IMR-90 (cell line): ENCODE measurements around the gene KLHL29. TPM values are rescaled to one million over a fixed set of nuclear protein-coding genes. Genes with fewer than 3 reads are reported as not detected.

ENCODE experiments used
- ATAC-seq: fragments of 200-7000 bp; cut with Tn5 transposase; 2 replicates; pipeline ENCODE4 v1.9.1; 2020; ENCODE audit warnings: low read depth, mild to moderate bottlenecking, moderate library complexity
- BruUV-seq: library from RNA; stranded (reverse); fragments of 400-500 nt; replicated peaks from 2 replicates; lab custom pipeline; 2021; lab: Mats Ljungman, UMichigan
- CTCF ChIA-PET: fragments of 300-600 bp; formaldehyde crosslinking; extraction: SDS; loops from one replicate; lab custom pipeline; 2021; ENCODE audit warnings: antibody characterized with exemption; lab: Yijun Ruan, JAX
- POLR2A ChIA-PET: fragments of 300-600 bp; sonication (Branson Sonifier 250); formaldehyde crosslinking; loops from one replicate; lab custom pipeline; 2022; ENCODE audit warnings: antibody characterized with exemption; ENCODE audit not compliant: unreplicated experiment; lab: Charles Lee
- DNase-seq: peaks from one replicate; pipeline ENCODE4 v3.0.0; 2013
- H2AFZ ChIP-seq: replicated peaks from 2 replicates; pipeline ENCODE3; 2013; ENCODE audit warnings: low read length, mild to moderate bottlenecking; ENCODE audit not compliant: poor library complexity
- H2AK5ac ChIP-seq: 2 replicates; pipeline ENCODE4 v1.6.1; 2013; ENCODE audit warnings: low read depth, low read length, inconsistent platforms
- H2AK9ac ChIP-seq: replicated peaks from 2 replicates; pipeline ENCODE3; 2013; ENCODE audit warnings: mild to moderate bottlenecking, low read depth, low read length, moderate library complexity; ENCODE audit not compliant: poor library complexity
- H2BK120ac ChIP-seq: 2 replicates; pipeline ENCODE4 v1.6.1; 2013; ENCODE audit warnings: low read depth, low read length, inconsistent platforms
- H2BK15ac ChIP-seq: 3 replicates; pipeline ENCODE4 v1.6.1; 2013; ENCODE audit warnings: low read depth, low read length, inconsistent platforms
- H2BK20ac ChIP-seq: 2 replicates; pipeline ENCODE4 v1.6.1; 2013; ENCODE audit warnings: low read depth, mild to moderate bottlenecking, inconsistent platforms, low read length, moderate library complexity
- H2BK5ac ChIP-seq: 2 replicates; pipeline ENCODE4 v1.6.1; 2013; ENCODE audit warnings: mild to moderate bottlenecking, low read depth, low read length, inconsistent platforms; ENCODE audit not compliant: poor library complexity, severe bottlenecking
- H3K14ac ChIP-seq: replicated peaks from 2 replicates; pipeline ENCODE4 v1.6.1; 2013; ENCODE audit warnings: low read depth, low read length, inconsistent platforms
- H3K18ac ChIP-seq: 2 replicates; pipeline ENCODE4 v1.6.1; 2013; ENCODE audit warnings: low read depth, low read length, control low read depth
- H3K23ac ChIP-seq: 2 replicates; pipeline ENCODE4 v1.6.1; 2013; ENCODE audit warnings: low read depth, low read length, inconsistent platforms
- H3K27ac ChIP-seq: 2 replicates; pipeline ENCODE4 v1.5.1; 2013; ENCODE audit warnings: mild to moderate bottlenecking, control low read depth, low read length; ENCODE audit not compliant: insufficient read depth
- H3K27me3 ChIP-seq: 2 replicates; pipeline ENCODE4 v1.6.1; 2013; ENCODE audit warnings: low read length; ENCODE audit not compliant: control insufficient read depth, insufficient read depth
- H3K36me3 ChIP-seq: 2 replicates; pipeline ENCODE4 v1.6.1; 2013; ENCODE audit warnings: low read length, mixed read lengths; ENCODE audit not compliant: control insufficient read depth, insufficient read depth
- H3K4ac ChIP-seq: 2 replicates; pipeline ENCODE4 v1.6.1; 2013; ENCODE audit warnings: low read depth, low read length, inconsistent platforms
- H3K4me1 ChIP-seq: 2 replicates; pipeline ENCODE4 v1.6.1; 2013; ENCODE audit warnings: low read length, mixed read lengths; ENCODE audit not compliant: control insufficient read depth, insufficient read depth
- H3K4me2 ChIP-seq: 2 replicates; pipeline ENCODE4 v1.6.1; 2013; ENCODE audit warnings: low read depth, mild to moderate bottlenecking, control low read depth, low read length, moderate library complexity
- H3K4me3 ChIP-seq: 2 replicates; pipeline ENCODE4 v1.5.1; 2013; ENCODE audit warnings: low read depth, mild to moderate bottlenecking, control low read depth, low read length, moderate library complexity; ENCODE audit not compliant: insufficient read depth
- H3K56ac ChIP-seq: 2 replicates; pipeline ENCODE4 v1.6.1; 2013; ENCODE audit warnings: low read length, inconsistent platforms; ENCODE audit not compliant: insufficient read depth; ENCODE audit errors: extremely low read depth
- H3K79me1 ChIP-seq, 2 experiments: 2 replicates each; pipeline ENCODE4 v1.6.1; 2013; ENCODE audit warnings: low read length in 2 of 2, inconsistent platforms in 1 of 2, low read depth in 1 of 2
- H3K9ac ChIP-seq: 2 replicates; pipeline ENCODE4 v1.6.1; 2013; ENCODE audit warnings: low read depth, low read length, control low read depth
- H3K9me1 ChIP-seq: 2 replicates; pipeline ENCODE4 v1.6.1; 2013; ENCODE audit warnings: low read length, inconsistent platforms; ENCODE audit not compliant: insufficient read depth
- H3K9me3 ChIP-seq: 2 replicates; pipeline ENCODE4 v1.6.1; 2013; ENCODE audit warnings: low read length; ENCODE audit not compliant: control insufficient read depth, insufficient read depth
- H4K20me1 ChIP-seq: 2 replicates; pipeline ENCODE4 v1.6.1; 2013; ENCODE audit warnings: low read length, inconsistent platforms; ENCODE audit not compliant: insufficient read depth
- H4K5ac ChIP-seq: 2 replicates; pipeline ENCODE4 v1.6.1; 2013; ENCODE audit warnings: mild to moderate bottlenecking, low read depth, low read length, control low read depth
- H4K8ac ChIP-seq, 2 experiments: 2 replicates each; pipeline ENCODE4 v1.6.1; 2013; ENCODE audit warnings: low read depth in 2 of 2, low read length in 2 of 2, control low read depth in 1 of 2, inconsistent platforms in 1 of 2
- H4K91ac ChIP-seq: 2 replicates; pipeline ENCODE4 v1.6.1; 2013; ENCODE audit warnings: low read depth, low read length, inconsistent platforms; ENCODE audit not compliant: insufficient read depth
- BHLHE40 ChIP-seq: fragments of 150-350 bp; IDR thresholded peaks from 2 replicates; pipeline ENCODE4 v1.6.1; 2016; ENCODE audit warnings: mild to moderate bottlenecking, low read depth, low read length
- FOS ChIP-seq: fragments of 150-350 bp; IDR thresholded peaks from 2 replicates; pipeline ENCODE4 v1.6.1; 2016; ENCODE audit warnings: low read depth, low read length
- MAFK ChIP-seq: IDR thresholded peaks from 2 replicates; pipeline ENCODE4 v1.6.1; 2012; ENCODE audit warnings: low read depth, low read length, improper control_type of control experiment
- NFE2L2 ChIP-seq: fragments of 150-350 bp; IDR thresholded peaks from 2 replicates; pipeline ENCODE4 v1.6.1; 2016; ENCODE audit warnings: low read depth, mild to moderate bottlenecking, low read length
- RCOR1 ChIP-seq: IDR thresholded peaks from 2 replicates; pipeline ENCODE4 v1.6.1; 2012; ENCODE audit warnings: mild to moderate bottlenecking, low read length, improper control_type of control experiment; ENCODE audit not compliant: insufficient replicate concordance
- RFX5 ChIP-seq: IDR thresholded peaks from 2 replicates; pipeline ENCODE4 v1.8.0; 2012; ENCODE audit warnings: low read depth, mild to moderate bottlenecking, low read length, moderate library complexity
- SMC3 ChIP-seq: fragments of 150-350 bp; IDR thresholded peaks from 2 replicates; pipeline ENCODE4 v1.6.1; 2016; ENCODE audit warnings: low read depth, mild to moderate bottlenecking, antibody characterized with exemption, low read length, moderate library complexity
- WGBS, 2 experiments: methylation state at CpG; one replicate each; pipeline versions ENCODE4 v1.1.5 to v1.1.7; 2013; ENCODE audit warnings: missing lambda C conversion rate in 2 of 2; ENCODE audit not compliant: insufficient read length in 1 of 2; ENCODE audit errors: extremely low coverage in 2 of 2; 5-methylcytosine and 5-hydroxymethylcytosine counted together
- dilution Hi-C: fragments of 300-500 bp; cut with HindIII; formaldehyde crosslinking; loops from one replicate; pipeline ENCODE4 v1.14.3; 2018; ENCODE audit warnings: low sequenced_read_pairs; ENCODE audit not compliant: unreplicated experiment
- in situ Hi-C: fragments of 300-500 bp; cut with MboI; formaldehyde crosslinking; loops from 3 replicates; pipeline ENCODE4 v1.14.3; 2019; ENCODE audit warnings: low sequenced_read_pairs, inconsistent platforms, mixed read lengths
- intact Hi-C: fragments of 100-400 bp; cut with micrococcal nuclease; formaldehyde crosslinking; loops from 2 replicates; pipeline ENCODE4 v1.10.0; 2022
- polyA plus RNA-seq, 3 experiments: library from polyadenylated mRNA; depleted of rRNA; stranded (reverse); fragments of >200 nt; gene quantifications; 2 replicates each; pipeline ENCODE4 v1.2.3, GENCODE V29; 2012; ENCODE audit warnings: low replicate concordance in 1 of 3
- total RNA-seq: library from RNA; depleted of rRNA; stranded (reverse); fragments of >200 nt; gene quantifications from 2 replicates; pipeline ENCODE4 v1.2.3, GENCODE V29; 2012

The KLHL29 gene
- total and polyA plus RNA-seq, 2 of the 4 experiments (the other 2 are of a cell fraction), result 2.0 to 8.0 TPM

DNA sequence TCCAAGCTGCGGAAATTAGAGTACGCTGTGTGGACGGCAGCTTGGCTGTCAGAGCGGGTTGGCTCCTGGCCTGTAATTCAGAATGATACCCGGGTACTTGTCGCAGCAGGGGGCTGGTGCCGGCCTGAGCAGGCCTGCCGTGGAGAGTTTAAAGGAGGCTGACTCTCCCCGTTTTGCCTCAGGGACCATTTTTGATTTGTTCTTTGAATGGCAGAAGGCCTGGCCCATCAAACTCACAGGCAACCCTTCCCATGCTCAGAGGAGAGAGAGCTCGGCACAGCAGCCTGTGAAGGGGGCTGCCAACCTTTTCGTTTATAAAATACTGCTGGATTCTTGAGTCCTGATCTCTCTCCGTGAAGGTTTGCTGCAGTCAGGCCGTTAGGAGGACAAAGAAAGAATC lies 151.3 kb downstream of the KLHL29 start:
- Histone ChIP-seq H3K27me3 (no peaks in the 10 kb centered on the region), H3K36me3 (no peaks in the 10 kb centered on the region), H3K9me1 (peaks cover 7% of the 10 kb centered on the region; the same call in 1 of the 2 replicates), H2AFZ (no peak overlapping the region), H3K4ac (no peak overlapping the region), H3K23ac (no peak overlapping the region), H2AK5ac (no peak overlapping the region), H3K27ac (no peak overlapping the region), H2AK9ac (no peak overlapping the region), H2BK15ac (no peak overlapping the region), H3K18ac (no peak overlapping the region), H4K91ac (no peak overlapping the region), H3K14ac (no peak overlapping the region), H3K4me1 (peaks cover 13% of the 10 kb centered on the region), H2BK5ac (no peak overlapping the region), H2BK20ac (no peak overlapping the region), H2BK120ac (no peak overlapping the region), H3K79me1 (no peaks in the 10 kb centered on the region), H3K4me2 (no peak overlapping the region), H3K9me3 (no peaks in the 10 kb centered on the region), H3K9ac (no peak overlapping the region), H3K56ac (no peak overlapping the region), H4K5ac (no peak overlapping the region), H4K20me1 (peaks cover 9% of the 10 kb centered on the region), H3K4me3 (no peak overlapping the region), H4K8ac (no peak overlapping the region)
- no peak for DNase-seq
- CTCF ChIA-PET, result interaction anchor here (0.7 kb wide), 1 partner anchor 13 kb away, joined by 3 read pairs; no protein-coding TSS in a partner anchor
- TF ChIP-seq BHLHE40, result no peak
- TF ChIP-seq RFX5, result no peak
- TF ChIP-seq RCOR1, result no peak
- no peak for TF ChIP-seq SMC3
- TF ChIP-seq FOS, result no peak
- TF ChIP-seq MAFK, result no peak
- no peak for TF ChIP-seq NFE2L2
- WGBS, 2 experiments, result 93% methylated on average over 5 of the region's 13 CpGs; no CpG with 5 or more reads in 1 of the 2 experiments
- dilution Hi-C loops, result no loop called here
- in situ Hi-C loops, result no loop called here
- BruUV-seq, result no TSS peak
- ATAC-seq, result no peak
- POLR2A ChIA-PET, result no interaction called here
- intact Hi-C loops, result no loop called here
